Measurements from ENCODE around the gene CREBBP.

CREBBP gene

DNA sequence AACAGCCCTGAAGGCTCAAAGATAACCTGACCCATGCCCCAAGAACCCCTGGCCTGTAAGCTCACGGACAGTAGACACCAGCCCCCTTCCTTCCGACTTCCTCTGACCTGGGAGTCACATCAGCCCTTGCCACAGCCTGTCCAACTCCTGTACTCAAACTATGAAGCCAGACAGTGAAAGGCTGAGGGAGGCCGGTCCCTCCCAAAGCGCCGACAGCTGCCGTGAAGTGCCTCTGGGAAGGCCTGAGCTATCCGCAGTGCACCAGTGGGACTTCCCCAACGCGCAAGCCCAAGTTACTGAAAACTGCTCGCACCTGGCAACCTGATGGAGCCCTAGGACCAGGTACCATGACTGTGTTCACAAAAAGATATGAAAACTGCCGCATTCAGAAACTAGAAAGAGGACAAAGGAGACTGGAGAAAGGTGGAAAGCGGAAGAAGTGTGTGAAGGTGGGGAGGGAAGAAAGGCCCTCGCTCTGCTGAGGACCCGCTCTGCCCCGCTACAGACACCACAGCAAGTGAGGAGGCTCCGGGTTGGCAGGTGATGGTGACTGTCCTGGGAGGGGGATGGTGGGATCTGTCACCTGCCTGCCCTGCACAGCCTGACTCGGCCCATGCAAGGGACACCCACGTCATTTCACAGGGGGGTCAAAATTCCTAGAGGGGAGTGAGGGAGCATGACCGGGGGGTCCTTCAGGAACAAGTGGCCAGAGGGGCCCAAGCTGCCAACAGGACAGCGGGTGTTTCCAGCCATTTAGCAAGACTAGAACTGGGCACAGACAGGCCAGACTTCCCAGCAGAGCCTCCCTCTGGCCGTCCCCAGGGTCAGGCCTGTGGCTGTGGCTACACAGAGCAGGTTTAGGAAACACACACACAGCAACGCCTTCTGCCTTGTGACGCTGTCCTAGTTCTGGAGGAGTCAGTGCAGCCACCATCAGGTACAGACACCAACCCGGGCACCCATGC lies 150.1 kb downstream of the CREBBP start:
- Histone ChIP-seq H3K79me2 (peaks cover 6% of the 10 kb centered on the region), H3K27ac (no peak overlapping the region), H2AFZ (no peak overlapping the region), H3K4me3 (ENCODE audit: low read depth, low read length) (no peak overlapping the region), H3K9ac (no peak overlapping the region), H3K27me3 (ENCODE audit: control insufficient read depth, insufficient read depth, low read length) (no peaks in the 10 kb centered on the region), H3K36me3 (ENCODE audit: control insufficient read depth, insufficient read depth, low read length) (no peaks in the 10 kb centered on the region), H3K9me3 (ENCODE audit: control insufficient read depth, low read length) (no peaks in the 10 kb centered on the region), H3K4me2 (ENCODE audit: low read length) (no peak overlapping the region), H3K4me1 (no peaks in the 10 kb centered on the region)
- no peak for TF ChIP-seq CTCF (IDR thresholded peaks at IDR 0.05)

DNA sequence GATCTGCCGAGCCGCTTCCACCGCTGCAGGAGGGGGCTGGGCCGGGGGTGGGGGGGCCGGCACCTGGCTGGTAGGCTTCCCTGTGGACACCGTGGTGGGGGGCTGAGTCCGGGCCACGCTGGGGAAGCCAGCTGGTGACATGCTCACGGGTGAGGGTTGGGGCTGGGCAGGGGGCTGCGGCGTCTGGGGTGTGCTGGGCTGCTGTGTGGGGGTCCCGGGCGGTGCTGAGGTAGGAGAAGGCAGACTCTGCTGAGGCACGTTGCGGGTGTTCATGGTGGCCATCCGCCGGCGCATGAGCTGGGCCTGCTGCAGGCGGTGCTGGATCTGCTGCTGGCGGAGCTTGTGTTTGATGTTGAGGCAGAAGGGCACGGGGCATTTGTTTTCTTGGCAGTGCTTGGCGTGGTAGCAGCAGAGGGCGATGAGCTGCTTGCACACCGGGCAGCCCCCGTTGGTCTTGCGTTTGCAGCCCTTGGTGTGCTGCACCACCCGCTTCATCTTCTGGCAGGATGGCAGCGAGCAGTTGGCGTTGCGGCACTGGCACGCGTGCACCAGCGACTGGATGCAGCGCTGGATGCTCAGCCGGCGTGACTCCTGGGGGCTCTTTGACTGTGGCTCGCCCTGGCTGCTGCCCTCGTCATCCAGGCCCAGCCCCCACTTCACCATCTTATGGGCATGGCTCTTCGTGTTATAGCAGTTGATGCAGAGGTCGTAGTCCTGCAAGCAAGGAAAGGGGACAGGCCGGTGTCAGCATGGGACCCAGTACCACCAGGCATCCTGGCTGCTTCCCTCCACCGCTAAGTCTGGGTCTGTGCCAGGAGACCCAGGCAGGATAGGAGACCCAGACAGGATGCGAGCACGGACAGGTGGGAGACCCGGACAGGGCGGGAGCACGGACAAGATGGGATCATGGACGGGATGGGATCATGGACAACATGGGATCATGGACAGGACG lies 151.1 kb downstream of the CREBBP start:
- Histone ChIP-seq H3K9me3 (ENCODE audit: control insufficient read depth, low read length) (no peaks in the 10 kb centered on the region), H3K4me2 (ENCODE audit: low read length) (no peak overlapping the region), H2AFZ (no peak overlapping the region), H3K79me2 (peaks cover under 1% of the 10 kb centered on the region), H3K27ac (no peak overlapping the region), H3K36me3 (ENCODE audit: control insufficient read depth, insufficient read depth, low read length) (no peaks in the 10 kb centered on the region), H3K4me3 (ENCODE audit: low read depth, low read length) (no peak overlapping the region), H3K4me1 (no peaks in the 10 kb centered on the region), H3K27me3 (ENCODE audit: control insufficient read depth, insufficient read depth, low read length) (no peaks in the 10 kb centered on the region), H3K9ac (no peak overlapping the region)
- TF ChIP-seq CTCF (IDR thresholded peaks at IDR 0.05) = no peak

DNA sequence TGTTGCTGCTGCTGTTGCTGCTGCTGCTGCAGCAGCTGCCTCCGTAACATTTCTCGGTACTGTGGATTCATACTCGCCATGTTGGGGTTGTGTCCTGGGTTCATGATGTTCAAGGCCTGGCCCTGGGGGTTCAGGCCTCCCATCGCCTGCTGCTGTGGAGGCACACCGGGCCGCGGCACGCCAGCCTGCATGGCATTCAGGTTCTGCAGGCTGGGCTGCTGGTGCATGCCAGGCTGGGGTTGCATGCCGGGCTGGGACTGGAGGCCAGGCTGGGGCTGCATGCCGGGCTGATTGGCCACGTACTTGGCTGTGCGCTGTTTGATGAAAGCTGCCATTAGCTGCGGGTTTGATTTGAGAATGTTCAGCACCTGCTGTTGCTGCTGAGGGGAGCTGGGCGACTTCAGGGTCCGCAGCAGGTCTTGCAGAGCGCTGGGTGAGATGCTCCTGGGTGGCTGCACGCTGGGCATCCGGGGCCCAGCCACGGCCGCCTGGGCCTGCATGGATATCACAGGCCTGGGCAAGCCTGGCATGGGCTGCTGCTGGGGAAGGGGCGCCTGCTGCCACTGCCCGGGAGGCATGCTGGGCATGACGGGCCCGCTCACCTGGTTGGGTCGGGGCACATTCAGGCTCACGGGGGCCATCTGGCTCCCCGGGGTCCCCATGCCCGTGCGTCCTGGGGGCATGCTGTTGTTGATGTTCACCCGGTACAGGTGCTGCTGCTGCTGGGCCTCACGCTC lies 151.9 kb downstream of the CREBBP start:
- TF ChIP-seq CTCF (IDR thresholded peaks at IDR 0.05) = no peak
- H3K27ac ChIP-seq = no peak overlapping the region
- no peaks in the 10 kb centered on the region for H3K4me1 ChIP-seq
- H3K9ac ChIP-seq = no peak overlapping the region
- no peak overlapping the region for H2AFZ ChIP-seq
- H3K9me3 ChIP-seq (ENCODE audit: control insufficient read depth, low read length) = no peaks in the 10 kb centered on the region
- no peak overlapping the region for H3K4me3 ChIP-seq (ENCODE audit: low read depth, low read length)
- H3K79me2 ChIP-seq = no peaks in the 10 kb centered on the region
- no peaks in the 10 kb centered on the region for H3K27me3 ChIP-seq (ENCODE audit: control insufficient read depth, insufficient read depth, low read length)
- no peak overlapping the region for H3K4me2 ChIP-seq (ENCODE audit: low read length)
- H3K36me3 ChIP-seq (ENCODE audit: control insufficient read depth, insufficient read depth, low read length) = no peaks in the 10 kb centered on the region

DNA sequence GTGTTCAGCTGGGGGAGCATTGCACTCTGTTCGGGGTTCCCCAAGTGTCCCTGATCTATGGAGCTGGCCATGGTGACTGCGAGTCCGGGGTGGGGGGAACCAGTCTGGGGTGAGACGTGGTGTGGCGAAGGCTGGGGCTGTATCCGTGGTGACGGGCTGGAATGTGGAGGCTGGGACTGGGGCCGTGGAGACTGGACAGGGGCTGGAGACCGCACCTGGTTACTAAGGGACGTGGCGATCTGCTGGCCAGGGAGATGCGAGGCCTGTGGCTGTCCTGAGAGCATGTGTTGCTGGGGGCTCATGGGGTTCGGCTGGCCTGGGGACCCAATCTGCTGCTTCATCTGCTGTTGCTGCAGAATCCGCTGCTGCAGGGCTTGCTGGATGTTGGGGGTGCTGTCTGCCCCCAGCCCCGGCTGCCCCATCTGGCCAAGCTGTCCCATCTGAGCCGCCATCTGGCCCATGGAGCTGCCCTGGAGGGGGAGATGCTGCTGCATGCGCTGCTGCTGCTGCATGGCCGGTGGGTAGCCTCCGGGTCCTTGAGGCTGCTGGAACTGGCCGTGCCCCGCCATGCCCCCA lies 152.6 kb downstream of the CREBBP start:
- no peak overlapping the region for H3K9ac ChIP-seq
- TF ChIP-seq CTCF (IDR thresholded peaks at IDR 0.05) = no peak

More for the DNA sequence above, 152.6 kb downstream of the CREBBP start:
- Histone ChIP-seq H3K4me3 (ENCODE audit: low read depth, low read length) (no peak overlapping the region), H3K4me2 (ENCODE audit: low read length) (no peak overlapping the region), H3K27ac (no peak overlapping the region), H2AFZ (no peak overlapping the region), H3K27me3 (ENCODE audit: control insufficient read depth, insufficient read depth, low read length) (no peaks in the 10 kb centered on the region), H3K4me1 (no peaks in the 10 kb centered on the region), H3K9me3 (ENCODE audit: control insufficient read depth, low read length) (no peaks in the 10 kb centered on the region), H3K79me2 (no peaks in the 10 kb centered on the region), H3K36me3 (ENCODE audit: control insufficient read depth, insufficient read depth, low read length) (no peaks in the 10 kb centered on the region)
